GM18868 (cell line): ENCODE data around the gene TMEM213.

Experiments
- ATAC-seq: cut with Tn5 transposase; IDR thresholded peaks from one replicate; pipeline ENCODE4 v1.9.1; 2021; ENCODE audit warnings: mild to moderate bottlenecking, moderate library complexity; ENCODE audit not compliant: unreplicated experiment

Gene TMEM213

GRCh38 chr7:138797715-138798320 lies at the start of gene TMEM213, which contains the start of gene ATP6V0A4:
TSS of gene TMEM213 (plus strand) at chr7:138797994. CDS start at chr7:138798105, 111 bp downstream.
TSS of gene ATP6V0A4 (minus strand) at chr7:138798196. CDS start at chr7:138771247, 26,949 bp downstream.
- no peak for ATAC-seq

GRCh38 chr7:138748666-138749065 lies 49.1 kb upstream of the TMEM213 start:
- ATAC-seq: no peak

- no peak for ATAC-seq
Observed at GRCh38 chr7:138749960-138750359, 47.8 kb upstream of the TMEM213 start.

GRCh38 chr7:138750473-138750872 lies 47.3 kb upstream of the TMEM213 start:
- ATAC-seq: no peak

- ATAC-seq: no peak
Observed at GRCh38 chr7:138750901-138751464, 46.8 kb upstream of the TMEM213 start.

- ATAC-seq: peak; percentile 89
Observed at GRCh38 chr7:138752518-138753149, 45.2 kb upstream of the TMEM213 start.

- ATAC-seq: no peak
Observed at GRCh38 chr7:138753150-138753518, 44.7 kb upstream of the TMEM213 start.

- ATAC-seq: no peak
Observed at GRCh38 chr7:138753610-138754009, 44.2 kb upstream of the TMEM213 start.

GRCh38 chr7:138755331-138755747 lies 42.5 kb upstream of the TMEM213 start:
- no peak for ATAC-seq

GRCh38 chr7:138755842-138756590 lies 41.8 kb upstream of the TMEM213 start:
- ATAC-seq: no peak

GRCh38 chr7:138756591-138757242 lies 41.1 kb upstream of the TMEM213 start:
- ATAC-seq: no peak

- no peak for ATAC-seq
Observed at GRCh38 chr7:138768241-138768640, 29.6 kb upstream of the TMEM213 start.

GRCh38 chr7:138770904-138771303 lies 26.9 kb upstream of the TMEM213 start:
- no peak for ATAC-seq

- no peak for ATAC-seq
Observed at GRCh38 chr7:138773176-138773575, 24.6 kb upstream of the TMEM213 start.

GRCh38 chr7:138773817-138774216 lies 24.0 kb upstream of the TMEM213 start:
- ATAC-seq: no peak

GRCh38 chr7:138776166-138776833 lies 21.5 kb upstream of the TMEM213 start:
- no peak for ATAC-seq

- no peak for ATAC-seq
Observed at GRCh38 chr7:138781004-138781403, 16.8 kb upstream of the TMEM213 start.

GRCh38 chr7:138784692-138785091 lies 13.1 kb upstream of the TMEM213 start:
- ATAC-seq: no peak

GRCh38 chr7:138785587-138786437 lies 12.0 kb upstream of the TMEM213 start:
- no peak for ATAC-seq
